Activated naive CD4-positive, alpha-beta T cell treated with anti-CD3 and anti-CD28 coated beads, Interleukin-2, amount 50 U/mL, for 16 hours (primary cell): ENCODE data around the gene CPZ.
"Not testable (repeated sequence)": the region's sequence is repeated elsewhere in the genome, so short reads cannot be mapped to it uniquely, and the experiment has no call there.

Source experiments
- DNase-seq: peaks from one replicate; pipeline ENCODE4 v3.0.0-alpha.2; 2020

CPZ gene

GRCh38 chr4:8613421-8614364 lies 21.1 kb downstream of the CPZ start:
- no peak for DNase-seq

- no peak for DNase-seq
Observed at GRCh38 chr4:8614365-8615193, 22.0 kb downstream of the CPZ start.

DNA sequence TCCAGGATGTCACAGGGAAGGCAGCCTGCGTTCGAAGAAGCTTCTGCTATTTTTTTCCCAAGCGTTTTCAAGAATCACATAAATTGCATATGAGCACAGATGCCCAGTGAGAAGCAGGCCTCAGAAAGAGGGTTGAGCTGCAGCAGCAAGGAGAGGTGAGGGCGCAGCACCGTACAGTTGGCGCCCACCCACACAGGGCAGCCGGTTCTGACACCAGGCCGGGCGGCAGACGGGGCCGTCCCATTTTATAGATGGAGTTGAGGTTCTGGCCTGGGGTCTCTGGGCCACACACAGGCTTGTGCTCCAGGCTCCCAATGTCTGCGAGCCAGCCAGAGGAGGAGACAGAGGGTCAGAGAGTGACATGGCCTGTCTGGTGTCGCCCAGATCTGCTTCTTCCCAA lies 22.8 kb downstream of the CPZ start:
- no peak for DNase-seq

DNA sequence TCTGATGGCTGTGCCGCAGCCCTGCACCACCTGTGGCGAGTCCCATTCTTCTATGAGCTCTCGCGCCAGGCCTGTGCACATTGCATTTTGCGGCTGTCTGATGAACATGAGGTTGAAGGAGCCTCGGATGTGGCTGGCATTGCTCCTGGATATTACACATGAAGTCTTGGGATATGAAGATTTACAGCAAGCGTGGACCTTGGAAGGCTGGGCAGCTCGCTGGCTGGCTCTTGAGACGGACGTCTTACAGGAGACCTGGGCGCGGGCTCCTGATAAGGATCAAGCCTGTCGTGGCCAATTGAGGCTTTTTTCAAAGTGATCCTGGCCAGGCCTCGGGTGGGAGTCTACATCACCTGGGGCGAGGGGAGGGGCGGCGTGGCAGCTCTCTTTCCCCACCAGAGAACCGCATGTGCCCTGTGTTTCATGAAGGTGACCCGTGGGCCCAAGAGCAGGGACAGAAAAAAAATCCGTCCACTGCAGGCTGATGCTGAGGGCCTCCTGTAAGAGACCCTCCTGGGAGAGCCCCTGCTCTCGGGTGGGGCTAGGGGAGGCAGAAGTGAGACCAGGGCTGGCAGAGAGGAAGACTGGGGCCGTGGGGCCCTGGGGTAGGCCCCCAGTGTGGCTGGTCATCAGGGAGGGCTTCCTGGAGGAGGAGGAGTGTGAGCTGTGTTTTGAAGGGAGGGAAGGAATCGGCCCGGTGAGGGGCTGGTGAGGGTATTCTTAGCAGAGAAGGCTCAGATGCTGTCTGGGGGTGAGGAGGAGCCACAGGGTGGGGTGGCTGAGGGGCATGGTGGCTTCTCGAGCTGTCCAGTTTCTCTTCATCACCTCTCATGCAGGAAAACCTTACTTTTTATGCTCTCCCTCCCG lies 23.6 kb downstream of the CPZ start:
- no peak for DNase-seq

GRCh38 chr4:8616831-8617230 lies 24.3 kb downstream of the CPZ start:
- DNase-seq = no peak

- DNase-seq = no peak
Observed at GRCh38 chr4:8617486-8618040, 25.0 kb downstream of the CPZ start.

DNA sequence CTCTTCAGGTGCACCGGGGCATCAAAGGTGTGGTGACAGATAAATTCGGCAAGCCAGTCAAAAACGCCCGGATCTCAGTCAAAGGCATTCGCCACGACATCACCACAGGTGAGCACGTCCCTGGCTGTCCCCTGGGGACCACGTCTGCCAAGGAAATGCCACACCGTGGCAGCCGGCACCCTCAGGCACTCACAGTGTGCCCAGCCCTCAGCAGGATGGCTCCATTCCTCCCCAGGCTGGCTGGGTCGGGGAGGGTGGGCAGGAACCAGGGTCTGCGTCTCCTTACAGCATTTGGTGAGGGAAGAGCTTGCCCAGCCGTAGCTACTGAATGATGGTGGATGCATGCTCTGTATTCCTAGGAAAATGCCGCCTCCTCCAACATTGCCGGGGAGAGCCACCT lies 25.9 kb downstream of the CPZ start:
- no peak for DNase-seq

DNA sequence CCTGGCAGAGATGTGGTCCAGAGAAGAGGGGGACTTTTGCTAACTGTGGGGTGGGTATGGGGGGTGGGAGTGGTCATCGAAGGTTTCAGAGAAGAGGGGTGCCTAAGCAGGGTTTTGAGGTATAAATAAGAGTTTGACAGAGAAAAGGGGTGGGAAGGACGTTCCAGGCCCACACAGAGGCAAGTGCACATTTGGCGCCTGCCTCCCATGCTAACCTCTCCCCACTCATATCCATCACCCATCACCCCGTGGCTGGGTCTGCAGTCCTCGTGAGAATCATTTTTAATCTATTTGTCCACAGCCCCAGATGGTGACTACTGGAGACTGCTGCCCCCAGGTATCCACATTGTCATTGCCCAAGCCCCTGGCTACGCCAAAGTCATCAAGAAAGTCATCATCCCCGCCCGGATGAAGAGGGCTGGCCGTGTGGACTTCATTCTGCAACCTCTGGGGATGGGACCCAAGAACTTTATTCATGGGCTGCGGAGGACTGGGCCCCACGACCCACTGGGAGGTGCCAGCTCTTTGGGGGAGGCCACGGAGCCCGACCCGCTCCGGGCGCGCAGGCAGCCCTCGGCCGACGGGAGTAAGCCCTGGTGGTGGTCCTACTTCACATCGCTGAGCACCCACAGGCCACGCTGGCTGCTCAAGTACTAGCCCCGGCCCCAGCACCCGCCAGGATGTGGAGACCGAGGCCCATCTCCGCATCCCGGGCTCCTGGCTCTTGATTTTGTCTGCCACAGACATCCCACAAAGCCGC lies 26.6 kb downstream of the CPZ start:
- no peak for DNase-seq

DNA sequence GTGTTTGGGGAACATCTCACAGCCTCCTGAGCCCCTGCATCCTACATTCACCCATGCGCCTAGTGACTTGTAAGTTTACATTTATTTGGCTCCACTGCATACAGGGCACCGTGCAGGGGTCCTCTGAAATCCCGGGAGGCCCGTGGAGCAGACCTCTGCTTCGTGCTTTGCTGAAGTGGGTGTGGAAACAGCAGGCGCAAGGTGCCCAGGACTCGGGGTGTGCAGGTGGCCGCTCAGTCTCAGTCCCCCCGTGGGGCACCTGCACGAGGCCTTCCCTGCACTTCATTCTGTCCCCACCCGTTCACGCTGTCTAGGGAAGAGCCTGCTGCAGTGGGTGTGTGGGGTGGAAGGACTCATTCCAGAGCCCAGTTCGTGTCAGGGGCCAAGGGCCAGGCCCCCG lies 28.6 kb downstream of the CPZ start:
- not testable (repeated sequence) for DNase-seq

DNA sequence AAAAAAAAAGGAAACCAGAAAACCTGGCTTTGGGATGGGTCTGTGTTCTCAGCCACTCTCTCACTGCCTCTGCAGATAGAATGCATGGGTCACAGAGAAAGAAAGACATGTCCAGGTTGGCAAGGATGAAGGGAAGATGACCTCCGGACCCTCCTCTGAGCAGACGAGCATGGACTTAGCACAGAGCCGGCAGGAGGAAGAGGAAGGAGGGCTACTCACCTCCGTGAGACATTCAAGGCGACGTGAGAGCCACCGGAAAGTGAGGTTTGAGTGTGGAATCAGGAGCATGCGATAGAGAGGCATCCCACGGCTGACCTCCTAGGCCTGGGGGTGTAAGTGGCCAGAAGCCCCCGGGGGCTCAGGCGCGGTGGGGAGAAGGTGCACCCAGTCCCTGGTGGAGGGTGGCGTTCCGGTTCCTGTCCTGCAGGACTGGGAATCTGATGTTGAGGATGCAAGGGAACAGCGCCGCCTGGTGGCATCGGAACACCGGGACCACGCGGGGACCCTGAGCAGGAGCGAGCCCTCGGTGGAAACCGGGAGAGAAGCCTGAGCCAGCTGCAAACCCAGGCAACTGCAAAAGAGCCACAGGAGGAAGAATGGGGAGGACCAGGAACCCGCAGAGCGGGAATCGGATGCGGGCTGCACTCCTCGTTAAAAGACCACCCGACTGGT lies 32.2 kb downstream of the CPZ start:
- not testable (repeated sequence) for DNase-seq

- DNase-seq = not testable (repeated sequence)
Observed at GRCh38 chr4:8630240-8630905, 37.8 kb downstream of the CPZ start.

DNA sequence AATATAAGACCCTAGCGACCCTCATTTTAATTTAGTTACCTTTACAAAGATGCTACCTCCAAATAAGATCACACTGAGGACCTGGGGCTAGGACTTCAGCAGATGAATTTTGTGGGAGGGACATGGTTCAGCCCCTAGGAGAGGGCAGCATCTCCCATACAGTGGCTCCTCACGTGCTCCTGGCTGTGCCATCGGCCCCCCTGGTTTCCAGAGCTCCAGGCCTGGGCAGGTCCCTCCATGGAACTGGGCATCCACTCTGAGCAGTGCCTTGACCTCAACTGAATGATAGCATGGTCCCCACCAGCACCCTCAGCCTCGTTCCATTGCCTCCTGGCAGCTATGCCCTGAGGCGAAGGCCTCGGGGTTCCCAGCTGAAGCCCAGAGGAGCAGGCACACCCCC lies 39.3 kb downstream of the CPZ start:
- not testable (repeated sequence) for DNase-seq

DNA sequence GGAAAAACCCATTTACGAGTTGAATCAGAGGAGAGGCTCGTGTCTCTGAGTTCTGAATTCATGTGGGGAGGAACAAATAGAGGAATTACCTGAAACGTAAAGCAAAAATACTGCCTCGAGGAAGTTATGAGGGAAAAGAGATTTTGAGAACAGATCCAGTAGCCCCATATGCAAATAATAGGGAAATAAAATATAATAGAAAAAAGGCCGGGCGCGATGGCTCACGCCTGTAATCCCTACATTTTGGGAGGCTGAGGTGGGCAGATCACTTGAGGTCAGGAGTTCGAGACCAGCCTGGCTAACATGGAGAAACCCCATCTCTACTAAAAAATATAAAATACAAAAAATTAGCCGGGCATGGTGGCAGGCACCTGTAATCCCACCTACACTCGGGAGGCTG lies 42.2 kb downstream of the CPZ start:
- DNase-seq = not testable (repeated sequence)

- not testable (repeated sequence) for DNase-seq
Observed at GRCh38 chr4:8635897-8636554, 43.5 kb downstream of the CPZ start.

- DNase-seq = no peak
Observed at GRCh38 chr4:8637456-8637984, 45.0 kb downstream of the CPZ start.

DNA sequence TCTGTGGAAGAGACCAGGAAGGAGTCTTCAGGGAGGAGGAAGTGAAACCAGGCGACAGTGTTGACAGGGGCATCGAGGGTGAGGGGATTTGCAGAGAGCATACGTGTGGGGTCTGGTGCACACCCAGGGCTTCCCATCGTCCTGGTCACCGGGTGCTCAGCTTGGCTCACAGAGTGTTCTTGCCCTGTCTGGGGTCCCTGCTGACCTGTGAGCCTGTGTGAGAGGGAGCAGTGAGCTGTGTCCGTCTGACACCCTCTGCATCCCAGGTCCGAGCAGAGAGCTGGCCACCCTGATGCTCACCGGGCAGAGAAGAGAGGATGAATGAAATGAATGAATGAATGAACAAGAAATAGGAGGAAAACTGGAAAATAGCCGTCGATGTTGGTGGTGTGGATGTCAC lies 46.5 kb downstream of the CPZ start:
- no peak for DNase-seq

DNA sequence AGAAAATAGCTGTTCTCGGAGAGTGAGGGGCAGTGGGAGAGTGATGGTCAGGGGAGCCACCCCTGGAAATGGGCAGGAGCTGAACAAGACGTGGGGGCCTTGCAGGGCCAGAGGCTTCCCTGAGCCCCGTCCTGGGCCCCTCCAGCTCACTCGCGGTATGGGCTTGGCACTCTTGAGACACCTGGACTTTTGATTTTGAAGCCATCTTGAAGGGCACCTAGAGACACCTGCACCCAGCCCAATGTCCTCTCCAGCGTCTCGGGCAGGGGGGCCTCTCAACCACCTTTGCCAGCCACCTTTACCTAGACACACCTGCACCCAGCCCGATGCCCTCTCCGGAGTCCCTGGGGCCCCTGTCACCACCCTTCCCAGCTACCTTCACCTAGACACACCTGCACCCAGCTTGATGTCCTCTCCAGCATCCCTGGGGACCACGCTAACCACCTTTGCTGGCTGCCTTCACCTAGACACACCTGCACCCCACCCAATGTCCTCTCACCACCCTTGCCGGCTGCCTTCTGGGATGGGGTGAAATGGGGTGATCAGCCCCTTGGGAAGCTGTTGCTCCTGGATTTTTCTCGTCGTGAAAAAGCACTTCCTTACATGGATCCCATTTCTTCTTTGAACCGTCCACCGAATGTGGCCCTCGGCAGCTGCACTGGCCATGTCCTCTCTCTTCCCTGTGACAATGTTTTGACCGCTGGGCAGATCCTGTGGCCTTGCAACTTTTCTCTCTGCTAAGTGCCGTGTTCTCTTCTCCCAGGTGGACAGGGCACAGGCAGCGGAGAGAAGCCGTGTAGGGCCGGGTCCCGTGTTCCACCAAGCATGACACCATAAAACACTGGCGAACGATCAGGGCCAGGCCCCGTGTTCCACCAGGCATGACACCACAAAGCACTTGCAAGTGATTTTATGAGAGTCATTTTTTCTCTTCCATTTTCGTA lies 47.5 kb downstream of the CPZ start:
- DNase-seq = no peak

DNA sequence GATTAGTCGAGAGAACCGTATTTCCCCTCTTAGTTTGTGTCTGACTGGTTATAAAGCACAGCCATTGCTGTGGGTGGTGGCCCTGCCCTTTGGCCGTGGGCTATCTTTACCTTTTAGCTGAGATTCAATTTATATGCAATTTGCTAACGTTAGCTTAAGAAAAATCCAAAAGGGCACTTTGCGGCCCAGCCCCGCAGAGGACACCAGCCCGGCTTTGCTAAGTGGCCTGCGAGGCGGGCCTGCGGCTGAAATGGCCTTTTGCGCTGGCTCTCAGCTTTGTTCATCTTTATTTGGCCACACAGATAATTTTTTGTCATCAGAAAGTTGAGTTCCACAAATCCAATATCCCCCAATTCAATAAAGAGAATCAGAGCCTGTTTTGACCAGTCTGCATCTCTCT lies 48.3 kb downstream of the CPZ start:
- DNase-seq = no peak

- DNase-seq = no peak
Observed at GRCh38 chr4:8641256-8641655, 48.7 kb downstream of the CPZ start.
